Measurements from ENCODE around the gene NXPE4.

DNA sequence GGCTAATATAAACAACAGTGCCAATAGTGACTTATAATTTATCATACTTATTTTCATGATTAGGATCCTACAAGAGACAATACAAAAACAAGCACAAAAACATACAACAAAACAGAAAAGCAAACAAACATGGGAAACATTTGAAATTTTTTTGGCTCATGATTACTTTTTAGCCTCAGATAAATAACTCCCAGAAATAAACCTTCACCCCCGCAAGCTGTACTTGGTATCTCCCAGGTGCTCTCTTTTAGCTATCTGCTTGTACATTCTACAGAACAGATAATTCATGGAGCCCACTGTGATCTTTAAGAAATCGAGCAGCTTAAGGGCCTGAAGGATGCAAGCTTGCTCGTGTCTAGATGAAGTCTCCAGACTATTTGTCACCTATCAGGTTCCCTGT lies 883 bp downstream of the NXPE4 start:
- TF ChIP-seq GATA2 (IDR thresholded peaks at IDR 0.05; ENCODE audit: low read depth, low read length) (no peak), GATA3 (IDR thresholded peaks at IDR 0.05; ENCODE audit: low read depth, low read length) (no peak)
